Endothelial cell of umbilical vein (primary cell): Measurements from ENCODE around the gene MAL.

Source experiments
- POLR2A ChIP-seq: IDR thresholded peaks from 2 replicates; pipeline ENCODE4 v1.6.1; 2012; ENCODE audit warnings: low read depth, mild to moderate bottlenecking, control low read depth, low read length
- TF ChIP-seq, protein P1 (sequence below), 2 donors: IDR thresholded peaks; 1 replicate in 1 of 2; 2 replicates in 1 of 2; pipeline ENCODE4 v1.5.1; 2011; ENCODE audit warnings: low read length in 2 of 2, mild to moderate bottlenecking in 2 of 2, moderate library complexity in 2 of 2, control low read depth in 1 of 2, inconsistent platforms in 1 of 2, low read depth in 1 of 2; ENCODE audit not compliant: insufficient read depth in 1 of 2; ENCODE audit errors: extremely low read depth in 1 of 2

DNA sequence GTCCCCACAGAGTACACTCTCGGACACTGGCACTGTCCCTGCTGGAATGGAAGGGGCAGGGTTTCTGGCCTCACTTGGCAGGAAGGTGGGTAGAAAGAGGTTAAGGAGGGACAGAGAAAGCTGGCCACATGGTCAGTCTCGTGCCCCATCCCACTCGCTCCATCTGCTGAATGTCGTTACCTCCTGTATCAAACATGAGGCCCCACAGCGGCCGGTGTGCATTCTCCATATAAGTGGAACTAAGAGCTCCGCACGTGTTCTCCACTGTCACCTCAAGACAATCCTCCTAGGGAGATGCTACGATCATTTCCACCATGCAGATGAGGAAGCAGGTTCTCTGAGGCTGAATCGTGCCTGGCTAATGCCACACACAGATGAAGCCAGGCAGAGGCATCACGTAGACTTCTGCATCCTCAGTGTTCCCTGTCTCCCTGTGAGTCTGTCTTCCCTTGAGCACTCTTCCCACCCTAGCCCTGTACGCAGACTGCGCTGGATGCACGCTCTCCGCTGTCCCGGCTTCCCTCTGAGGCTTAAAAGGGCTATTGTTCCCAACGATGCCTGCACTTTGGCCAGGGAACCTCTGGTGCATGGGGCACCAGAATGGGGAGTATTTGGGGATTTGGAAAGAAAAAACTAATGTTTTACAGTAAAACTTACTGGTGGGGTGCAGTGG is 35.1 kb downstream of the MAL start:
- TF ChIP-seq POLR2A: no peak
- TF ChIP-seq, protein P1, sequence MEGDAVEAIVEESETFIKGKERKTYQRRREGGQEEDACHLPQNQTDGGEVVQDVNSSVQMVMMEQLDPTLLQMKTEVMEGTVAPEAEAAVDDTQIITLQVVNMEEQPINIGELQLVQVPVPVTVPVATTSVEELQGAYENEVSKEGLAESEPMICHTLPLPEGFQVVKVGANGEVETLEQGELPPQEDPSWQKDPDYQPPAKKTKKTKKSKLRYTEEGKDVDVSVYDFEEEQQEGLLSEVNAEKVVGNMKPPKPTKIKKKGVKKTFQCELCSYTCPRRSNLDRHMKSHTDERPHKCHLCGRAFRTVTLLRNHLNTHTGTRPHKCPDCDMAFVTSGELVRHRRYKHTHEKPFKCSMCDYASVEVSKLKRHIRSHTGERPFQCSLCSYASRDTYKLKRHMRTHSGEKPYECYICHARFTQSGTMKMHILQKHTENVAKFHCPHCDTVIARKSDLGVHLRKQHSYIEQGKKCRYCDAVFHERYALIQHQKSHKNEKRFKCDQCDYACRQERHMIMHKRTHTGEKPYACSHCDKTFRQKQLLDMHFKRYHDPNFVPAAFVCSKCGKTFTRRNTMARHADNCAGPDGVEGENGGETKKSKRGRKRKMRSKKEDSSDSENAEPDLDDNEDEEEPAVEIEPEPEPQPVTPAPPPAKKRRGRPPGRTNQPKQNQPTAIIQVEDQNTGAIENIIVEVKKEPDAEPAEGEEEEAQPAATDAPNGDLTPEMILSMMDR (IDR thresholded peaks at IDR 0.05; ENCODE audit: extremely low read depth in 1 of 2, insufficient read depth in 1 of 2, low read depth in 1 of 2, low read length in 2 of 2): no peak
